GM18868 (cell line): ENCODE results near the gene ATG13.

ENCODE experiments used
- ATAC-seq: cut with Tn5 transposase; IDR thresholded peaks from one replicate; pipeline ENCODE4 v1.9.1; 2021; ENCODE audit warnings: mild to moderate bottlenecking, moderate library complexity; ENCODE audit not compliant: unreplicated experiment

Gene ATG13

DNA sequence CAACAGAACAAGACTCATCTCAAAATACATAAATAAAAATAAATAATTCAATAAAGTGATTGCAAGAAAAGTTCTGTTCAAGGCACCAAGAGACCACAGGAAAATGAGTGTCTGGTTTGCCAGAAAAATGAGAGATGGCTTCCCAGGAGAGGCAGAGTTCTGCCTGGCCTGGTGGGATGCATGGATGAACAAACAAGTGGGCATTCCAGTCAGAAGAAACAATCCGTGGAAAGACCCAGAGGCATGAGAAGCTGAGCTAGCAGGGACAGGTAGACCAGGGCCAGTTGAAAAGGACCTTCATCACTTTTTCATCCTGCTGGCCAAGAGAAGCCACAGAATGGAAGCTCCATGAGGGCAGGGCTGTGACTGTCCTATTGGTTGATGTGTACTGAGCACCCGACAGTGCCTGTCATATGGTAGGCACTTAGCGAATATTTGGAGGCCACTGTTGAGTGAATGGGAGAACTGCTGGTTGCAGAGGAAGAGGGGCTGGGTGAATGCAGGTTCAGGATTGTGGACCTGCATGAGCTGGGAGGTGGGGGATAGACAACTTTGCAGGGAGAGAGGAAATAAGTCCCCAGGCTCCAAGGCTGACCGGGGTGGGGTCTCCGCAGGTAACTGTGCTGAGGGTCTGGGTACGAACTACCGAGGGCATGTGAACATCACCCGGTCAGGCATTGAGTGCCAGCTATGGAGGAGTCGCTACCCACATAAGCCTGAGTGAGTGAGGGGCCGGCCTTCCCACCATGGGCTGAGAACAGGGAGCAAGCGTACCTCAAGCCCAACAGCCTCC is 105.4 kb downstream of the ATG13 start:
- ATAC-seq = no peak

DNA sequence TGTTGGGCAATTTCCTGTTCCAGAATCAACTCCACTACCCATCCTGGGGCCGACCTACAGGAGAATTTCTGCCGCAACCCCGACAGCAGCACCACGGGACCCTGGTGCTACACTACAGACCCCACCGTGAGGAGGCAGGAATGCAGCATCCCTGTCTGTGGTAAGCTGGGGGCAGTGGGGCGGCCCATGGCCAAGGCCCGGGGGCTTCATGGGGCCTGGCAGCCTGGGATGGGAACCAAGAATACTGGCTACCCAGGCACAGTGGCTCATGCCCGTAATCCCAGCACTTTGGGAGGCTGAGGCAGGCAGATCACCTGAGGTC is 106.0 kb downstream of the ATG13 start:
- ATAC-seq = no peak

DNA sequence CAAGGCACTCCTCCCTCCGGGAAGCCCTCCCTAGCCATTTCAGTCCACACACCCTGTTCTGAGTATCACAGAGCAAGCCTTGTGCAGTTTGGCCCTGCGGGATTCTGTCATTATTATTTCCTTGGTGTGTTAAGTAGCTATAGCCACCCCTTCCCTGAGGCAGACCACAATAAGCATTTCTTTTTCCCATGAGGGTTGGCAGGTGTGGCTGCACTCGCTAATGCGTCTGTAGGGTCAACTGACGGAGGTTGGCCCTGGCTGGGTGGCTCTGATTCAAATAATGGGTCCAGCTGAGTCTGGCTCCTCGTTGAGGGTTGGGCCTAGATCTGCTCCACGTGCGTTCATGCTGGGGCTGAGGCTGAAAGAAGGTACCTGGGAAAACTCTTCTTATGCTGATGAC is 106.7 kb downstream of the ATG13 start:
- ATAC-seq = no peak
